GM12874 (cell line): ENCODE results near the gene PCOLCE2.

ENCODE experiments used
- TF ChIP-seq, protein P1 (sequence below): IDR thresholded peaks from 2 replicates; pipeline ENCODE4 v1.5.1; 2011; ENCODE audit warnings: low read depth, mild to moderate bottlenecking, control low read depth, low read length, moderate library complexity; ENCODE audit not compliant: insufficient read depth

PCOLCE2 gene

DNA sequence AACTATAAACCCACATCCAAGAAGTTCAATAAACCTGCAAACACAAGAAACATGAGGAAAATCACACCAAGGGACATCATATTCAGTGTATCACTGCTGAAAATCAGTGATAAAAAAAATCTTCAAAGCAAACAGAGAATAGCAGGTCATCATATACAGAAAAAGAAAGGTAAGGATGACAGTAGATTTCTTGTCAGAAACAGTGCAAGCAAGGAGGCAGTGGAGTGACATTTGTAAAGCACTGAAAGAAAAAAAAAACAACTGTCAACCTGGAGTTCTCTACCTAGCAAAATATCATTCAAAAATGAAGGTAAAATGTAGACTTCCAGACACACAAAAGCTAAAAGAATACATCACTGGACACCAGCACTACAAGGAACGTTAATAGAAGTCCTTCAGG is 93.6 kb downstream of the PCOLCE2 start:
- TF ChIP-seq, protein P1, sequence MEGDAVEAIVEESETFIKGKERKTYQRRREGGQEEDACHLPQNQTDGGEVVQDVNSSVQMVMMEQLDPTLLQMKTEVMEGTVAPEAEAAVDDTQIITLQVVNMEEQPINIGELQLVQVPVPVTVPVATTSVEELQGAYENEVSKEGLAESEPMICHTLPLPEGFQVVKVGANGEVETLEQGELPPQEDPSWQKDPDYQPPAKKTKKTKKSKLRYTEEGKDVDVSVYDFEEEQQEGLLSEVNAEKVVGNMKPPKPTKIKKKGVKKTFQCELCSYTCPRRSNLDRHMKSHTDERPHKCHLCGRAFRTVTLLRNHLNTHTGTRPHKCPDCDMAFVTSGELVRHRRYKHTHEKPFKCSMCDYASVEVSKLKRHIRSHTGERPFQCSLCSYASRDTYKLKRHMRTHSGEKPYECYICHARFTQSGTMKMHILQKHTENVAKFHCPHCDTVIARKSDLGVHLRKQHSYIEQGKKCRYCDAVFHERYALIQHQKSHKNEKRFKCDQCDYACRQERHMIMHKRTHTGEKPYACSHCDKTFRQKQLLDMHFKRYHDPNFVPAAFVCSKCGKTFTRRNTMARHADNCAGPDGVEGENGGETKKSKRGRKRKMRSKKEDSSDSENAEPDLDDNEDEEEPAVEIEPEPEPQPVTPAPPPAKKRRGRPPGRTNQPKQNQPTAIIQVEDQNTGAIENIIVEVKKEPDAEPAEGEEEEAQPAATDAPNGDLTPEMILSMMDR = no peak

DNA sequence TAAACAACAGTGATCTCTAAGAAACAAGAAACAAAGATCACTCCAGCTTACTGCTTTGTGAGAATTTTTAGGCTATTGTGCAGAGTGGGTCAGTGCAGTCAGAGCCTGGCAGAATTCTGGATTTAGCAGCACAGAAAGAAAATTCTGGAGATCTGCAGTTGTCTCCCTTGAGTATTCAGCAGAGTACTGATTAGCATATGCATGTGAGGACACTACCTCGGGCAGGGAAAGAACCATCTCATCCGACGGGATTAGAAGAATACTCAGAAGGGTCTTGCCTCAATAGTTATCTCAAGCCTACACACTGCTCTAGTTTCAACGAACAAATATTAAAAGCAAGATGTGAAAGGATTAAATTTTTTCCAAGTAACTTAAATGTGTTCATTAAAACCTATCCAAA is 94.4 kb downstream of the PCOLCE2 start:
- TF ChIP-seq, protein P1 = no peak

DNA sequence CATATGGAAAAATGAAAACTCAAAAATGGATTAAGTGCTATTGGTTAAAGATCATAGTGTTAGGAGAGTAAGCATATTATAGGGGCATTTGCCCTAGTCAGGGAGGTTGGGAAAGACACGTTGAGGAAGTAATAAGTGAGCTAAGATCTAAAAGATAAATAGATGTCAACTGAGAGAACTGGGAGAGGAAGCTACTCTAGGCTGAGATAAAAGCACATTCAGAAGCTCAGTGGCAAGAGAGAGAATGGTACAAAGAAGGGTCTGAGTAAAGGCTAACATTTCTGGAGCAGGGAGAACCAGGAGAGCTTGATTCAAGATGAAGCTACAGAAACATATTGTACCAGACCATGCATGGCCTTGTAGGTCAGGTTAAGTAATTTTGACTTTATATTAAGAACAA is 101.2 kb downstream of the PCOLCE2 start:
- TF ChIP-seq, protein P1 = no peak

DNA sequence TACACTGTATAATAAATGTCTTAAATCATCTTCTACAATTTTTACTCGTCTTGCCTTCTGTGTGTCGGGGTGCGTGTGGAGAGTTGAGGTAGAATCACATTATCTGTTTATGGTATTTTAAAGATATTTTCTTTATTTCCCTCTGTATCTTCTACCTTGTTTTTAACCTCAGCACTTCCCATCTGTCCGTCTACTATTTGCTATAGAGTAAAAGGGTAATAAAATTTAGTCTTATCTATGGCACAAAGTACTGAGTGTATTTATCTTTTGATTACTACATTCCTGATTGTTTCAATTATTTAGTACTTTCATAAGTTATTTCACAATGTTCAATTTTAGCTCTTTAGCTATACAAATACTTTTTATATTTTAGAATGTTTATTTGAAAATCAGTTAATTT is 102.9 kb downstream of the PCOLCE2 start:
- TF ChIP-seq, protein P1 = no peak

DNA sequence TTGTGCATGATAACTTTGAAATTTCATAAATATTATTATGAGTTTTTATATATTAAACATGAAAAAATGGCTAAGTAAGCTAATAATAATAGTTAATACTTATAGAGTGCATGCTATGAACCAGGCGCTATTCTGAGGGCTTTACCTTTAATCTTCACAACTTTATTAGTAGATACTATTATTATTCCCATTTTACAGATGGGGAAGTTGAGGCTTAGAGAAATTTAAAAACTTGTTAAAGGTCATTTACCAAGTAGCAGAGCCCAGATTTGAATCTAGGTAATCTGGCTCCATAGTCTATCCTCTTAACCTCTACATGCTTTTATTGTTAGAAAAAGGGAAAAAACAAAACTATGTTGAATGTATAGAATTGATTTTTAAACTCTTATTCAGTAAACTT is 104.7 kb downstream of the PCOLCE2 start:
- TF ChIP-seq, protein P1 = no peak

DNA sequence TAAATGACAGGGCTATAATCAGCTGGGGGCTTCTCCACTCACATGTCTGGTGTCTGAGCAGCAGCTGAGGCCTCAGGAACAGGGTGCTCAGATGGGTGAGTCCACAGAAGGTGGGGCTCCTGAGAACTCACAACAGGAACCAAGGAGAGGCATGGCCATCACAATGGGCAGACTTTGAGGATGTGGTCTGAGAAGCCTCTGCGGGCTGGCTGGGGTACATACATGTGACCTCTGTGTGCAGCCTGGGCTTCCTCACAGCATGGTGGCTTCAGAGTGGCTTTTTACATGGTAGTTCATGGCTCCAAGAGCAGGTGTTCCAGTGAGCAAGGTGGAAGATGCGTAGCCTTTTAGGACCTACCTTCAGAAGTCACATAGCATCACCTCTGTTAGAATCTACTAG is 106.3 kb downstream of the PCOLCE2 start:
- TF ChIP-seq, protein P1 = no peak

DNA sequence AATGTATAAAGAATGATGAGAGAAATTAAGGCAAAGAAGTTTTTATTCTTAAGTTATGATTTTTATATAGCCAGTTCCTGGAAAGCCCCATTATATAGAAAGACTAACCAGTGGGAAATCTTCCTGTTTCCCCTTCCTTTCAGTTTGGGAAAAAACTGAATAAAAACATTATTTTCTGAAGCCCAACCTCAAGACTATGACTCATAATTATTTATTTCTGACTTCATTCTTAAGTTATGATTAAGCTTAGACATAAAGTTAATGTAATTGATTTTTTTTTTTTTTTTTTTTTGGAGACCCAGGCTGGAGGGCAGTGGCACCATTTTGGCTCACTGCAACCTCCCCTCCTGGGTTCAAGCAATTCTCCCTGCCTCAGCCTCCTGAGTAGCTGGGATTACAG is 109.3 kb downstream of the PCOLCE2 start:
- TF ChIP-seq, protein P1 = no peak

DNA sequence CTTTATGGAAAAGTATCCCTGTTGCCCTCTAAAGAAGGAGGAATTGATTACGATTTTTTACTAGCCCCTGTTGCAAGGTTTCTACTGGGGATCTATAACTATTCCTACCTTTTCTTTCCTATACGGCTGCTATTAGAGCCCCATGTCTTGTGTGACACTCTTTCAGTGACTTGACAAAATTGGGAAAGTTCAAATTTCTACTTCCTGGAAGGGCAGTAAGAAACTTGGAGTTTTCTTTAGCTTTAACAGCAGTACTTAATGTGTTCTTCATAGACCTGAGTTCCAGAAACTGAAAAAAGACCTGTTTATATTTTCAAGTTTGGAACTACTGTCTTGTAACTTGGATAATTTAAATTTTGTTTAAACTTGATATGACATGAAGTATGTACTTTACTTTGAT is 110.3 kb downstream of the PCOLCE2 start:
- TF ChIP-seq, protein P1 = no peak
